Neural cell (in vitro differentiated cells): ENCODE measurements around the gene CCDC144A.

Source experiments
- EP300 ChIP-seq: fragments of 450-650 bp; conservative IDR thresholded peaks from 2 replicates; pipeline ENCODE4 v1.6.1; 2014; ENCODE audit warnings: antibody characterized with exemption, mild to moderate bottlenecking, moderate library complexity; ENCODE audit not compliant: poor library complexity, severe bottlenecking
- EZH2 ChIP-seq: fragments of 200-600, 300-800 bp; shearing (Covaris generic), sonication (generic); IDR thresholded peaks from 2 replicates; pipeline ENCODE4 v1.6.1; 2014; ENCODE audit warnings: antibody characterized with exemption, low read length, borderline replicate concordance, mild to moderate bottlenecking; ENCODE audit not compliant: insufficient read depth, poor library complexity, severe bottlenecking
- MXI1 ChIP-seq: fragments of 450-650 bp; conservative IDR thresholded peaks from 2 replicates; pipeline ENCODE4 v1.6.1; 2014; ENCODE audit warnings: antibody characterized with exemption, mild to moderate bottlenecking; ENCODE audit not compliant: poor library complexity, severe bottlenecking
- POLR2AphosphoS5 ChIP-seq: IDR thresholded peaks from 2 replicates; pipeline ENCODE4 v1.6.1; 2012
- RAD21 ChIP-seq: fragments of 450-650 bp; conservative IDR thresholded peaks from 2 replicates; pipeline ENCODE4 v1.6.1; 2014; ENCODE audit warnings: antibody characterized with exemption, mild to moderate bottlenecking, moderate library complexity
- REST ChIP-seq: IDR thresholded peaks from 2 replicates; pipeline ENCODE4 v1.6.1; 2012; ENCODE audit warnings: borderline replicate concordance
- SMC3 ChIP-seq: fragments of 450-650 bp; conservative IDR thresholded peaks from 2 replicates; pipeline ENCODE4 v1.6.1; 2014; ENCODE audit warnings: antibody characterized with exemption, mild to moderate bottlenecking, moderate library complexity; ENCODE audit not compliant: poor library complexity
- TAF1 ChIP-seq: IDR thresholded peaks from 2 replicates; pipeline ENCODE4 v1.6.1; 2012; ENCODE audit warnings: low read depth
- TF ChIP-seq, protein P1 (sequence below): fragments of 450-650 bp; IDR thresholded peaks from 2 replicates; pipeline ENCODE4 v1.5.1; 2014; ENCODE audit warnings: antibody characterized with exemption, mild to moderate bottlenecking, moderate library complexity; ENCODE audit not compliant: poor library complexity, severe bottlenecking

GRCh38 chr17:16676676-16677268 is 13.3 kb upstream of the CCDC144A start:
- TF ChIP-seq, protein P1, sequence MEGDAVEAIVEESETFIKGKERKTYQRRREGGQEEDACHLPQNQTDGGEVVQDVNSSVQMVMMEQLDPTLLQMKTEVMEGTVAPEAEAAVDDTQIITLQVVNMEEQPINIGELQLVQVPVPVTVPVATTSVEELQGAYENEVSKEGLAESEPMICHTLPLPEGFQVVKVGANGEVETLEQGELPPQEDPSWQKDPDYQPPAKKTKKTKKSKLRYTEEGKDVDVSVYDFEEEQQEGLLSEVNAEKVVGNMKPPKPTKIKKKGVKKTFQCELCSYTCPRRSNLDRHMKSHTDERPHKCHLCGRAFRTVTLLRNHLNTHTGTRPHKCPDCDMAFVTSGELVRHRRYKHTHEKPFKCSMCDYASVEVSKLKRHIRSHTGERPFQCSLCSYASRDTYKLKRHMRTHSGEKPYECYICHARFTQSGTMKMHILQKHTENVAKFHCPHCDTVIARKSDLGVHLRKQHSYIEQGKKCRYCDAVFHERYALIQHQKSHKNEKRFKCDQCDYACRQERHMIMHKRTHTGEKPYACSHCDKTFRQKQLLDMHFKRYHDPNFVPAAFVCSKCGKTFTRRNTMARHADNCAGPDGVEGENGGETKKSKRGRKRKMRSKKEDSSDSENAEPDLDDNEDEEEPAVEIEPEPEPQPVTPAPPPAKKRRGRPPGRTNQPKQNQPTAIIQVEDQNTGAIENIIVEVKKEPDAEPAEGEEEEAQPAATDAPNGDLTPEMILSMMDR = no peak
- no peak for TF ChIP-seq REST
- no peak for TF ChIP-seq RAD21
- no peak for TF ChIP-seq EZH2
- no peak for TF ChIP-seq SMC3
- TF ChIP-seq EP300 = no peak
- no peak for TF ChIP-seq TAF1
- TF ChIP-seq POLR2AphosphoS5 = no peak
- TF ChIP-seq MXI1 = no peak
